Measurements from ENCODE around the gene PRKAG1.

PRKAG1 gene

DNA sequence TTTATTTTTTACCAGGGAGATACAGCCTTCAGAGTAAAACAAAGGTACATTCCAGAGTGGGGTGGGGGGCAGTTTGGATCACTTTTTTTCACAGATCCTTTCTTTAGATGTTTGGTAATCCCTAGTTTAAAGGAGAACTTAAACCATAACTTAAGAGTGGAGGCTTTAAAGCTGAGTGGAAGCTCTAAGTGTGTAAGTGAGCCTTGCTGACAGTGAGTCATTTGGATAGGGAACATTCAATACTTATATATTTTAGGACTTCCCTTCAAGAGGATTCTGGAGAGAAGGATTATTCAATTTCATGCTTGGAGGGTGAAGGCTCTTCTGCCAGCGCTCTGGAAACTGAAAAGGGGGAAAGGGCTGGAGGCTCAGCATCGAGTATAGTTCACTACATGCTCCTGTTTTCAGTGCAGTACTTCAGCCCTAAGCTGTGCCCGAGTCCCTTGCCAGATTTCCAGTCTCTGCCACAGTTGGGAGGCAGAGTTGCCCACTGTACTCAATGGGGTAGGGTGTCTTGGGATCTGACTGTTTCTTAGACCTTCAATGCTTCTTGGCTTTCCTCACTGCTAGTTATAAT lies 8.4 kb downstream of the PRKAG1 start:
- no peak for DNase-seq (ENCODE audit: low read depth, low spot score)

DNA sequence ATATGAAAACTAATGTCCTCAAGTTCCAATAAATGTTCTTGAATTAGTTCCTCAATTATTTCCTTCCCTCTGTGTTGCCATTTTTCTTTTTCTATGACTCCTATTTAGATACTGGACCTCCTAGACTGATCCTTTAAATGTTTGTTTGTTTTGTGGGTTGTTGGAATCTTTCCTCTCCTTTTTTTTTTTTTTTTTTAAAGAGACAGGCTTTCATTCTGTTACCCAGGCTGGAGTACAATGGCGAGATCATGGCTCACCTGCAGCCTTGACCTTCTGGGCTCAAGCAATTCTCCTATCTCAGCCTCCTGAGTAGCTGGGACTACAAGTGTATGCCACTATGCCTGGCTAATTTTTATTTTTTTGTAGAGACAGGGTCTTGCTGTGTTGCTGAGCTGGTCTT lies 9.6 kb downstream of the PRKAG1 start:
- no peak for DNase-seq (ENCODE audit: low read depth, low spot score)

DNA sequence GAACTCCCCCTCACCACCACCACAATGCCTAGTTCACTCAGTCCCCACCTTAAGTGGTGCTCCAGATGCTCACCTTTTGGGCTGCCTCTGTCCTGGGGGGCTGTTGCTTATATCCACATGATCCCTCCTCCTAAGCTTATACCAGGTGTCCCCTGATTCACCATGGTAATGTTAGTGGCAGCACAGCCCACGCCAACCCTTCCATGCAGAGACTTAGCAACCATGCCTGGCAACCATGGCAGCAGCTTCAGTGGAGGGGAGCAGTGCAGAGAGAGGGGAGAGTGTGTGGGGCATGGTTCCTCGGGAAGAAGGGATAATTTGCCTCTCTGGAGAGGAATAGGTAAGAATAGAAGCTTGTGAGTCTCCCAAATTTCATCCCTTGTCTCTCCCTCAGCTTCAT lies 18.2 kb downstream of the PRKAG1 start:
- no peak for DNase-seq (ENCODE audit: low read depth, low spot score)

DNA sequence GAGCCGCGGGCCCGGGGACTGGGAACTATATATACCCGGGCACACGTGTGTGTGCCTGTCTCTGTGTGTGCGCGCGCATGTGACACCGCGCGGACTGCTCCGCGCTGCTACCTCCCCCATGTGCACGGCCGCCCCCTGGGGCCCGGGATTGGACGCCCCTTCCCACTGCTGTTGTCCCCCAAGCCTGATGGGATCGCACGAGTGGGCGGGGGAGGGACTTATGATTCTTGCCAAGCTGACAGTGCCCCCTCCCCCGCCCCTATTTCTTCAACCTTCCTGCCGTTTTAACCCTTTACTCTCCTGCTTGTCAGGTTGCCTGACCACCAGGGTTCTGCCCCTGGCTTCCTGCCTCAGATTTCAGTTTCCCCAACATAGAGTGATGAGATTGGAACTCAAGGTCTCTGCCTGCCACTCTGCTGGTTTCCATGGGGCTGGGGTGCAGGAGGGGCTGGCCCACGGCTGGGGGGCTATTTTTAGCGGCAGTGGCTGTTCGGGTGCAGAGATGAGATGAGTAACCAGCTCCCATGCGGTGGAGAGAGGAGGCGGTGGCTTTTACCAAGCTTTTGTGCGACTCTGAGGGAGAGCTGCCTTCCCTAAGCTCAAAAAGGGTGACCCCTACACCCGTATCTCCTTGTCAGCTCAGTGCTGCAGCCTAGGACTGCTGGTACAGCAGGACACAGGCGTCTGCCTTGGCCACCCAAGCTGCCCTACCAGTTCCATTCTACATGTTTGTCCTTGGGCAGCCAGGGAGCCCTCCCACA lies 19.0 kb downstream of the PRKAG1 start, which contains the start of gene DDN:
DDN (minus strand) TSS at position 5 of the 761 bp plus-strand sequence. CDS start 88 bp downstream, outside the sequence.
- DNase-seq (ENCODE audit: low read depth, low spot score) = no peak

DNA sequence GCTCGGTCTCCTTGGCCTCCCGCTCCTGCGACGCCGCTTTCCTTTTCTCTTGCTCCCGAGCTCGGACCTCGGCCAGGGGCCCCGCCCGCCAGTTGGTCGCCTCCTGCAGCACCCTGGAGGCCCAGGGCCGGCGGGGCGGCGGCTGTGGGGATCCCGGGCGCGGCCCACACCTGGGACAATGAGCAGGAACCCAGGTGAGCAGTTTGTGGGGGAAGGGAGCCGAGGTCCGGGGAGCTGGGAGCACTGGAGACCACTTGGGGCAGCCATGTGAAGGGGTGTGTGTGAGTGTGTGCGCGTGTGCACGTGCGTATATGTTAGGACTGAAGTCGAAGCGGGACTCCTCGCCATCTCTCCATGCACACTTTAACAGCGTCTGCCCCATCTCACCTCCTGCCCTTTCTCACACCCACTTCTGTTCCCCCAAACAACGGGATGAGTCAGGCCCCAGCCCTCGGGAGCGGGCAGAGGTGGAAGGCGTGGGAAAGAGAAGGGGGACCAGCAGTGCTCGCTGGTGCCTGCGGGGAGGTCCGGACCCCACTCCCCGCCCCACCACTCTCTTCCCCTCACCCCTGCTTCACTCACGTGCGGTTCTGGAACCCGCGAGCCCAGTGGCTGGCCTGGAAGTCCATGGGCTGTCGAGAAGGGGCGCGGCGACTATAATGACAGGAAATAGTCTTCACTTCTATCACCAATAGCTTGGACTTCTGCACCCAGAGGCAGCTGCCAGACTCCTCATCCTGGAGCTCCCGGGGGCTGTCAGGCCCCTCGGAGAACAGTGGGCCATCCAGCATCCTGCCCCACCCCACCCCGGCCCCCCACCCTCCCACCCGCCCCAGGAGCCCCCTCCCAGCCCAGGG lies 19.9 kb downstream of the PRKAG1 start:
- DNase-seq (ENCODE audit: low read depth, low spot score) = no peak

DNA sequence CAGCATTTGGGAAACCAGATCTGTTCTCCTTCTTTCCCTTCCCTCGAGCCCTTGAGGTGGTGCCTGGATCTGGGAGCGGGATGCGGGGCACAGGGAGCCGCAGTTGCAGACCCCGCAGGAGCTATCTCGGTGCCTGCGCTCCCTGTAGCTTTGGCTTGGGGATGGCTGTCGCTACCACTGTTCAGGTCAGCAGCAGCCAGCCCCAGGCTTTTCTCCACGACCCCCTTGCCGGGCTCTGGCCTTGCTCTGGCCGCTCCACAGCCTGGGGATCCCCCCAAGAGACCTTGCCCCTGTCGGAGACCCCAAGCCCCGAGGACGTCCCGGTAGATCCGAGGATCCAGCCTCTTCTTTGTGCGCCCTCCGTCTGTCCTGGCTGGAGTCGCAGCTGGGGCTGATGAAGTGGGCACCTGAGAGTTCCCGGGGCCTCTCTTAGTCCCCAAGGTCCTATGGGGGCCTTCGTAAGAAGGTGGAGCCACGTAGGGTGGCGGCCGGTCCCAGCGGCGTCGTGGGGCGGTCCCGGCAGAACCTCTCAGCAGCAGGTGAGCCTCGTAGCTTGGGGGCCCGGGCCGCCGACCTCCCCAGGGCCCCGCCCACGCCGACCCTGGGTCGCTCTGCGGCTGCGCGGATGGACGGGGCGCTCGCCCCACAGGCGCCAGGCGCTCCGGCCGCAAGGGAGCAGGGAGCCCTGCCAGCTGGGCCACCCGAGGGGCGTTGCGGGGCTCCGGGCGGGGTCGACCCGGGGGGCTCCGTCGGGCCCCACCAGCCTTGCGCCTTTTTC lies 20.7 kb downstream of the PRKAG1 start:
- no peak for DNase-seq (ENCODE audit: low read depth, low spot score)

DNA sequence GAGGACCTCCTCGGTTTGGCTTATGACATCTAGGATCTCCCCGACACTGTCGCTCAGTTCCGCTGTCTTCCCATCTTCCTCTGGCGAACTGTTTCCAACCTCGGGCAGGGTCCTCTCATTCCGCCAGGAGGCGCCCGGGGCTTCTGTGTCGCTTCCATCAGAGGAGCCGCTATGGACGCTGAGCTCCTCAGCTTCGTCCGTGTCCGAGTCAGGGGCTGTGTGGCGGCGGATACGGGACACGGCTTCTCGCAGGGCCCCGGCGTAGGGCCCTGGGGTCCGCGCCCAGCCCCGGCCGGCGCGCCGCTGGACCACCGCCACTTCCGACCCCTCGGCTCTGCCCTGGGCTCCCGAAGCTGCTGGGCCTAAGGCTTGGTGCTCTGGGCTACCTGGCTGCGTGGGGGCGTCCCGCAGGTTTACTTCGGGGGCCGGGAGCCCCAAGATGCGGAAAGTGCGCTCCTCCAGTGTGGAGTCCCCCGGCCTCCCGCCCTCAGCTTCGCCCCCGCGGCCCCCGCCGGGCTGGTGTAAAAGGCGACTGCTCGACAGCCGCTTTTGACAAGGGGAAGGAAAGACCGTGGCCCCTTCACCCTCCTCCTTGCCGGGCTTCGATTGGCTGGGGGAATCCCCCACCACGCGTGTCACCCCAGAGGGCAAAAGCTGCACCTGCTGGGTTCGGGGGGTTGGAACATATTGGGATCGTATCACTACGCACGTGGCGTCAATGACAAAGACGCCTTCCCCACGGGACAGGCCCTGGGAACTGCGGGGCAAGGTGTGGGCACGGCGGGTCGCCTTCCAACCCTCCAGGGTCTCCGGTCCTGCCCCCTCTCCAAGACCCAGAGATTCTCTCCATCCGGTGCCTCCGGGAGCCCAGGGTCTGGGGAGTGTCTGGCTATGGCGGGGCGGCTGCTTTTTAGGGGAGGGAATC lies 21.5 kb downstream of the PRKAG1 start:
- no peak for DNase-seq (ENCODE audit: low read depth, low spot score)

DNA sequence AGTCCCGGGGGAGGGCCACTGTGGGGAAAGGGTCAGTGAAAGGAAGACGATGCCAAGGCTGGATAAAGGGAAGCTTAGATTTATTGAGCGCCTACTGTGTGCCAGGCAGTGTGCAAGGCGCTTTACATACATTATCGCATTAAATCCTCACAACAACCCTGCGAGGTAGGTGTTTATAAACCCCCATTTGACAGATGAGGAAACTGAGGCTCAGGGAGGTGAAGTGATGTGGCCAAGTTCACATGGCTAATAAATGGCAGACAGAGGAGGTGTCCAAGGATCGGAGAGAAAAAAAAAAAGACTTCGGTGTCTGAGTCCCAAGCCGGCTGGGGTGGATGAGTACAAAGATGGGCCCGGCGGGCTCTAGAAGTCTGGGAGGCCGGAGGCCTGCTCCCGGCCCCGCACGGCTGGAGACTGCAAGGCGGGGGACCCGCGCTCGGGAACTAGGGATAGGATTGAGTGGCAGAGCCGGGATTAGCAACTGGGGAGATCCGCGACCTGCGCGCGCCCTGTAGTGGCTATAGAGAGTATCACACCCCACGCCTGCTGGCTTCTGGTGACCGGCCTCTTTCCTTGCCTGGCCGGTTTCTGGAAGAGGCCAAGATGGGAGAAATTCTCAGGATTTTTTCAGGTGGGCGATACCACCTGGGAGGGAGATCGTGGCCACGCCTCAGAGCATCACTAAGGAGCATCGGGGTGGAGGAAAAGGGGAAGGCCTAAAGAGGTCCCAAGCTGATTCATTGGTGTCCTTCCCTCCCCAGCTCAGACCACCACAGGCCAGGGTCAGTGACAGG lies 23.3 kb downstream of the PRKAG1 start:
- DNase-seq (ENCODE audit: low read depth, low spot score) = no peak

DNA sequence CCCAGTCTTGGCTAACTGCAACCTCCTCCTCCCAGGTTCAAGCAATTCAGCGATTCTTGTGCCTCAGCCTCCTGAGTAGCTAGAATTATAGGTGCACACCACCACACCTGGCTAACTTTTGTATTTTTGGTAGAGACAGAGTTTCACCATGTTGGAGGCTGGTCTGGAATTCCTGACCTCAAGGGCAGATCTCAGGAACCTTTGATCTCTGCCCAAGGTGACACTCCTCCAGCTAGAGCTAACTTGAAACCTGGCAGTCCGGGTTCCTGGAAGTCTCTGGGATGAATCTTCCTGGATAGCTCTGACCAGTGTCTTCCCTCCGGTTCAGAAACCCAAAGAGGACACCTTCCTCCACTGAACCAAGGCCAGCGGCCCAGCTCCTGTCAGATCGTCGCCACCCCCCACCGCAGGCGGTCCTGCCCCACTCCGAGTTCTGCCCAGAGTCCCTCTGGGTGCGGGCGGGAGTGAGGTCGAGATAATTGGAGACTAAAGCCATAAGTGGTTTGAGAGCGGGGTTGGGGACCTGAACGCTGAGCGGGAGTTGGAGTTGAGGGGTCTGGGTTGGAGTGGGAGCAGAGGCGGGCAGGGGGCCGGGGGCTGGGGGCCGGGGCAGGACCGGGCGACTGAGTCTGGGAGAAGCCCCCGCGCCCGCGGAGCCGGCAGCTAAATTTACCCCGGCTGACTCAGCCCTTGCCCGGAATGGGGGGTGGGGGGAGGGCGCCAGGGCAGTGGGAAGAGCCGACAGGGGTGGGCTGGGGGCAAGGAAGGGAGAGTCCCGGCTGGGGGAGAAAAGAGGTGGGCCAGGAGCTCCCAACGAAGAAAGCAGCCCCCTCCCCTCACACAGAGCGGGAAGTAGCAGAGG lies 24.1 kb downstream of the PRKAG1 start:
- DNase-seq (ENCODE audit: low read depth, low spot score) = no peak

DNA sequence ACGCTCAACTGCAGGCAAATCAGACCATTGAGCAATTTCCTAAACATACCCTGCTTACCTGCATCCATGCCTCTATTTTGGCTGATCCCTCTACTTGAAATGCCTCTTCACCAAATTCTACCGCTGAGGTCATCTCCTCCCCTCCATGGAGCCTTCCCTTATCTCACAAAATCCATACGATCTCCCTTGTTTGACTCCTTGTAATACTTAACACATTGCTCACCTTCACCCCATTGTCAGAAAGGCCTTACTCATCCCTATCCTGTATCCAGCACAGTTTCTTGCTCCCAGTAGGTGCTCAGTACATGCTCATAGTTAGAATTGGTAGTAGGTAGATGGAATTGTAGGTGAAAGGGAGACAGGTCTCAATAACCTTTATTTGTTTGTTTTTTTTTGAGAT lies 24.8 kb downstream of the PRKAG1 start:
- DNase-seq (ENCODE audit: low read depth, low spot score) = no peak

DNA sequence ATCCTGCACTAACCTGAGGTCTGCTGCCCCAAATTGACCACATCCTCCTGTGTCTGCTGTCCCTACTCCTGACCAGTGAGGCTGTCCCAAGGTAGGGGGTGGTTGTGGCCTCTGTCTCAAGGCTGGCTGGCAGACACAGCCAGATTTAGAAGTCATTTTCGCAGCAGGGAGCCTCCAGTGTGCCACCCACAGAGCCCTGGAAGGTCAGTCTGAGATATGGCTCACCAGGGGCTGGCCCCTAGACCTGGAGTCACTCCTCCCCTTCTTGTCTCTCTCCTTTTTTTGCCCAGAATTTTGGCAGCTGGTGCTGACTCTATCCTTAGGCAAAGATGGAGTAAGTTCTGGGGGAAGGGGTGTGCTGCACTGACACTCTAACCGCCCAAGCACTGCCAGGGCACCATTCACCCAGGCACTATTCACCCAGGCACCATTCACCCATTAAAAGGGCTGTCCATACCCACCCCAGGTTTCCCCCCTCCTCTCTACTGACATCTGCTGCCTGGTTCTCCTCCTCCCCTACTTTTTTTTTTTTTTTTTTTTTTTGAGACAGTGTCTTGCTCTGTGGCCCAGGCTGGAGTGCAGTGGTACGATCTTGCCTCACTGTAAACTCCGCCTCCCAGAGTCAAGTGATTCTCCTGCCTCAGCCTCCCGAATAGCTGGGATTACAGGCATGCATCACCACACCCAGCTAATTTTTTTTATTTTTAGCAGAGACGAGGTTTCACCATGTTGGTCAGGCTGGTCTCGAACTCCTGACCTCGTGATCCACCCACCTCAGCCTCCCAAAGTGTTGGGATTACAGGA lies 27.1 kb downstream of the PRKAG1 start:
- no peak for DNase-seq (ENCODE audit: low read depth, low spot score)

DNA sequence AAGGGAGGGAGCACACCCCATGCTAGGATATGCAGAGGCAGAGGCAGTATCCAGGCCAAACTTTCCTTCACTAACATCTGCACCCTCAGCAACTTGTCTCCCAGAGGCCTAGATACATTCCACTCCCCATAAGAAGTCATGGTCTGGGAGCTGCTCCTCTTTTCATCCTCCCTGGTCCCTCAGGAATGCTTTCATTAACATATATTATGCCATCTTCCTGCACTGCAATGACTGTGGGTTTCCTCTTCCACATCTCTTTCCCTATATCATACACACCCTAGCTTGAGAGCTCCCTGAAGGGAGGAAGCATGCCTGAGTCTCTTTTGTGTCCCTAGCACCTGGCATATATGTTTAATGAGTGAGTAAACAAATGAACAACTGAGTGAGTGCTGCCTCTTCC lies 28.0 kb downstream of the PRKAG1 start:
- no peak for DNase-seq (ENCODE audit: low read depth, low spot score)

DNA sequence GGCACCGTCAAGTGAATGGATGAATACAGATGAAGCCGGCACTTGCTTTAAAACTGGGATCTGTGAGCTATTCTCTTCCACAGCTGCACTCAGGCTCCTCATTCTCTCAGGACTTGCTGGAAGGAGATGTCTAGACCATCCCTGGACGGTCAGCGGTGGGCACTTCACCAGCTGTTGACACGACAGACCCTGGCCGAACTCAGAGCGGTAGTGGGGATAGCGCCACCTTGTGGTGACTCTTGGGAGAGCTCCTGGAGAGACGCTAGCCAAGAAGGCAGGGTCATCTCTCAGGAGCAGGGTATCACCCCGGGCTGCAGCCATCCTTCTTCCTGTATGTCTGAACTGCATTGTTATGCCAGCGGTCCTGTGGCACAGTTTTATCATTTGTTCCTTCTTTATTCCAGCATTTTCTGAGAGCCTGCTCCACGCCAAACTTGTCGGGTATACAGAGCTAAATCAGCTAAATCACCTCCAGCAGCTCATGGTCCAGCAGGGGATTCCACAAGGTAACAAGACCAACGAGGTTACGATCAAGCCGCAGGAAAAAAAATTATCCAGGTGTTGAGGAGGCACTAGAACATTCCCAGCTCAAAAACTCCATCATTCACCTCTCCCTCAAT lies 30.4 kb downstream of the PRKAG1 start:
- DNase-seq (ENCODE audit: low read depth, low spot score) = no peak

DNA sequence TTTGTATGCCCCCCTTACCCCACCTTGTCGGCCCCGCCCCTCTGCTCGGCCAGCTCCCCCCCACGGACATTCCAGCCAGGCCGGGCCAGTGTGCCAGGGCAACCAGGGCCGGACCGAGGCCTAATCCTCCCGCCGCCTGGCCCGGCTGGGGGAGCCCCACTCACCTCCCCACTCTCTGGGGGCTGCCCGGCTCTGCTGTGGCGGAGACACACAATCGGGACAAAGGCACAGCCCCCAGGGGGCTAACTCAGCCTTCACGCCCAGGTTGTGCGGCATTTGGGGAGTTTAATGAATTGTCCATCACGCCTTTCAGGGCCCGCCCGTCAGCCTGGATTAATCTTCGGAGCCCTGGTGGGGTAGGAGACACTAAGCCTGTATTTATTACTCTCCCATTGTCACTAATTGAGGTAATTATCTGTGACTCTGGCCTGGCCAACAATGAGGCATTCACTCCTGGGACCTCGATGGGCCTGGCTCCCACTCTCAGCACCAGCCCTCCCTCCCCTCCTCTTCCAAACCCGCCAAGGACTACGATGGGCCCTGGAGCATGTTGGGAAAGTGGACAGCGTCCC lies 31.8 kb downstream of the PRKAG1 start:
- no peak for DNase-seq (ENCODE audit: low read depth, low spot score)

DNA sequence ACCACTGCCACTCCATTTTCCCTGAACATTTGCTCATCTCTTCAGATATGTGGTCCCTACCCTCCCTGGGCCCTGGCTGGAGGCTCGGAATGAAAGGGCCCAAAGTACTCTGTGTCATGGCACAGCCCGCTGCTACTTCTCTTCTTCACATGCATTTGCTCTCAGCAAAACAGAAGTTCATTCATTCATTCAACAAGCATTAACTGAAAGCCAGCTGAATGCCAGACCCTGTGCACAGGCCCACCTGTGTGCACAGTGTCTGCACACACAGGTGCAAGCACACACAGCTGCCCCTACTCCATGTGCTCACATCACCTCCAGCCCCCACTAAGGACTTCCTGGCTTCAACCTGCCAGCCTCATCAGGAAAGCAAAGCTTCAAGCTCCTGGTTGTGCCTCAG lies 32.7 kb downstream of the PRKAG1 start:
- no peak for DNase-seq (ENCODE audit: low read depth, low spot score)

DNA sequence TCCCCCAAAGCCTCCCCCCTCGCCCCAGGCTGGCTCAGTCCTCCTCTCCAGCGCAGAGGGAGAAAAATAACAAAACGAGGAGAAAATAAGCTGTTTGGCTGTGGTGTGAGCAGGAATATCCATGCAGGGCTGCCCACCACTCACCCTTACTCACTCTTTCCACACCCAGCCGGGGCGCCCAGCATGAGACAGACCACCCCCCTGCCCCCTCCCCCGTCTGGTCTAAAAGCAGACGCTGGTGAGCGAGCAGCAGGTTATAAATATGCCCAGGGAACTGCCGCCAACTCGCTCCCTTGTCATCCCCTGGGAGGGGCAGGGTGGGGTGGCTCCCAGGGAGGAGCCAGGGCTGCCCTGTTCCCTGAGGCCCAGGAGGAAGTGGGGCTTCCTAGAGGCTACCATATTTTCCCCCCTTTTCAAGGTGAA lies 33.1 kb downstream of the PRKAG1 start:
- DNase-seq (ENCODE audit: low read depth, low spot score) = no peak

DNA sequence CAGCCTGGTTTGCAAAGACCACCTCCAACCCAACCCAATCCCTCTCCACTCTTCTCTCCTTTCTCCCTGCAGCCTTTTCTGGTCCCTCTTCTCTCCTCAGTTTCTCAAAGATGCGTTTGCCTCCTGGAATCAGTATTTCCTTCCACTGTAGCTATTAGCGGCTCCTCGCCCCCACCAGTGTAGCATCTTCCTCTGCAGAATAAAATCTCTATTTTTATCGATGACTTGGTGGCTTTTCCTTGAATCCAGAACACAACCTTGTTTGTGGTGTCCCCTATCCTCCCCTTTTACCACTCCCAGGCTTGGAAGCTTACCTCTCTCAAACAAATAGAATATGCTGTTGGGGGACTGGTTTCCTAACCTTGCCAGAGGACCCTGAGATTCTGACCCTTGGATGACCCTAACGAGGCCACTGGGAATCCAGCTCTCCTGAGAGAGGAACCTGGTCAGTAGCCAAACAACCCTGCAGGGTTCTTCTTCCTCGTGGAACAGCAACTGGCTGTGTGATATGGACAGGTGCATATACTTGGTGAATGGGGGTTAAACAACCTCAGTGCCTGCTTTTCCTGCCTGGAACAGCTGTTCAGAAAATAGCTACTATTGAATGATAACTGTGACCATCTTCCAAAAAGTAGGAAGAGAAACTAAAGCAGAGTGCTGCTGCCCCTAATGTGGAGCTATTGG lies 36.0 kb downstream of the PRKAG1 start:
- DNase-seq (ENCODE audit: low read depth, low spot score) = no peak

Measured in smooth muscle cell of the brain vasculature (primary cell).